ENCODE data around the gene GPRC5D. TPM values are rescaled to one million over a fixed set of nuclear protein-coding genes. Genes with fewer than 3 reads are reported as not detected.

The GPRC5D gene
- total and polyA plus RNA-seq, 8 donors = 0.18 TPM; not detected in 7

DNA sequence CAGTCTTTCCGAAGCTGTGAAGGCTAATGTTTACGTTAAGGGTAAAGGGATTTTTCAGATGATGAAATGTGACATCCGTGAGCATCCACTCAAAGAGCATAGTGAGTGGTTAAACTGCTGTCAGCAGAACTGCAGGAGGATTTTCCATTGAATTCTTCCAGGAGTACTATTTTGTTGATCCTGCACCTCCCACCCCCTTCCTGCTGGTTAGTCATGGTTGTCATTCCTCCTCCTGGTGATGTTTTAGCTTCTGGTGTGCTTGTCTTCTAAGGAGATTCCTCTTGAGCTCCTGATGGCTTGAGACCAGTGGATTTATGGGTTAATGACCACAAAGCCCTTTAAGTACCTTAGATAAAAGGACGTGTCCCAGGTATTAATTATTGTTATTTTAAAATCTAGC, 2.4 kb upstream of the GPRC5D start:
- TF ChIP-seq POLR2A (IDR thresholded peaks at IDR 0.05) = no peak
- no peak for TF ChIP-seq EP300 (IDR thresholded peaks at IDR 0.05)
- TF ChIP-seq POLR2AphosphoS5 (IDR thresholded peaks at IDR 0.05) = no peak
- TF ChIP-seq, protein P1, sequence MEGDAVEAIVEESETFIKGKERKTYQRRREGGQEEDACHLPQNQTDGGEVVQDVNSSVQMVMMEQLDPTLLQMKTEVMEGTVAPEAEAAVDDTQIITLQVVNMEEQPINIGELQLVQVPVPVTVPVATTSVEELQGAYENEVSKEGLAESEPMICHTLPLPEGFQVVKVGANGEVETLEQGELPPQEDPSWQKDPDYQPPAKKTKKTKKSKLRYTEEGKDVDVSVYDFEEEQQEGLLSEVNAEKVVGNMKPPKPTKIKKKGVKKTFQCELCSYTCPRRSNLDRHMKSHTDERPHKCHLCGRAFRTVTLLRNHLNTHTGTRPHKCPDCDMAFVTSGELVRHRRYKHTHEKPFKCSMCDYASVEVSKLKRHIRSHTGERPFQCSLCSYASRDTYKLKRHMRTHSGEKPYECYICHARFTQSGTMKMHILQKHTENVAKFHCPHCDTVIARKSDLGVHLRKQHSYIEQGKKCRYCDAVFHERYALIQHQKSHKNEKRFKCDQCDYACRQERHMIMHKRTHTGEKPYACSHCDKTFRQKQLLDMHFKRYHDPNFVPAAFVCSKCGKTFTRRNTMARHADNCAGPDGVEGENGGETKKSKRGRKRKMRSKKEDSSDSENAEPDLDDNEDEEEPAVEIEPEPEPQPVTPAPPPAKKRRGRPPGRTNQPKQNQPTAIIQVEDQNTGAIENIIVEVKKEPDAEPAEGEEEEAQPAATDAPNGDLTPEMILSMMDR (IDR thresholded peaks at IDR 0.05) = no peak
- H3K36me3 ChIP-seq = no peaks in the 10 kb centered on the region
- no peaks in the 10 kb centered on the region for H3K4me1 ChIP-seq
- H3K9me3 ChIP-seq = no peaks in the 10 kb centered on the region
- H3K27ac ChIP-seq = peak overlapping the region in 1 of 5 donors; percentile 4
- WGBS, 5 donors = 61 to 73% (median 68%) methylated on average over 4 of the region's 4 CpGs
- no peak for DNase-seq
- intact Hi-C loops (cut with DNase I; ENCODE audit: low total_unique reads) = no loop called here
- no peaks in the 10 kb centered on the region for H3K27me3 ChIP-seq
- H3K4me3 ChIP-seq = no peak overlapping the region

DNA sequence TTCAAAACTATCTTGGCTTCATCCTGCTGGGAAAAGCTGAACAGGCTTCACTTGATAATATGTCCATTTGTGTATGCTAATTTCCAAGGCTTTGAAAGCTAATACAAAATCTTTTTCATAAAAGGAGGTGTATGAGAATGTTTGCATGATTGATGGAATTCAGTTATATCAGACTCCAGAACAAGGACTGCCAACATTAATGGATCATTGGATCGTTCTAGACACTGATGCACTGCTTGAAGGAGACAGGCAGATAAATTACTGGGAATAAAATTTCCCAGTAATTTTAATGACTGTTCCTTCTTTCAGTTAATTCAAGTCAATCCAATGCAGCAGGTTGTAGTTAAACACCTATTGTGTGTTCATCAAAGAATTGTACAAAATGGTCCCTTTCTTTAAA, 466 bp downstream of the GPRC5D start:
- intact Hi-C loops (cut with DNase I; ENCODE audit: low total_unique reads) = no loop called here
- Histone ChIP-seq H3K36me3 (no peaks in the 10 kb centered on the region), H3K4me3 (no peak overlapping the region), H3K9me3 (no peaks in the 10 kb centered on the region), H3K27ac (no peak overlapping the region), H3K4me1 (no peaks in the 10 kb centered on the region), H3K27me3 (no peaks in the 10 kb centered on the region)
- no peak for DNase-seq
- TF ChIP-seq POLR2A (IDR thresholded peaks at IDR 0.05) (no peak), EP300 (IDR thresholded peaks at IDR 0.05) (no peak), POLR2AphosphoS5 (IDR thresholded peaks at IDR 0.05) (no peak)
- TF ChIP-seq, protein P1 (IDR thresholded peaks at IDR 0.05) = no peak
- WGBS, 5 donors = 85 to 100% (median 97%) methylated on average over 1 of the region's 1 CpG

DNA sequence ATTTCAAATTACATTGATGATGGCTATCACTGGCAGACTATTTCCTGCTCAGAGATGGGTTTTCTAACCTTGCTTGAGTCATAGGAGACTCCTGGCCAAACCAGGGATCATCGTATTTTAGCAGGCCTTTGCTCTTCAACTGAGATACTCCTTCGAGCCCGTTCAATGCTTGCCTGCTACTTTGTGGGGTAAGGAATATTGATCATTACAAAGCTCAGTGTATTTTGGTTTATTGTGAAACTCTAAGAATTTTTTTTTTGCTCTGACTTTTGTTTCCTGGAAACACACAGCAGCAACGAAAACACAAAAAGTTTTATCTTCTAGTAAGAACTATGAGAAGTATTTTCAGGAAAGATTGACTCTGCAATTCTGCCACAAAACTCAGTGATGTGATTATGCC, 4.1 kb downstream of the GPRC5D start:
- Histone ChIP-seq H3K27me3 (no peaks in the 10 kb centered on the region), H3K4me3 (no peak overlapping the region), H3K4me1 (no peaks in the 10 kb centered on the region), H3K9me3 (no peaks in the 10 kb centered on the region), H3K36me3 (no peaks in the 10 kb centered on the region), H3K27ac (no peak overlapping the region)
- DNase-seq = no peak
- WGBS, 5 donors = 79 to 90% (median 83%) methylated on average over 4 of the region's 4 CpGs
- TF ChIP-seq POLR2AphosphoS5 (IDR thresholded peaks at IDR 0.05) (no peak), POLR2A (IDR thresholded peaks at IDR 0.05) (no peak), EP300 (IDR thresholded peaks at IDR 0.05) (no peak)
- TF ChIP-seq, protein P1 (IDR thresholded peaks at IDR 0.05) = no peak
- intact Hi-C loops (cut with DNase I; ENCODE audit: low total_unique reads) = no loop called here

DNA sequence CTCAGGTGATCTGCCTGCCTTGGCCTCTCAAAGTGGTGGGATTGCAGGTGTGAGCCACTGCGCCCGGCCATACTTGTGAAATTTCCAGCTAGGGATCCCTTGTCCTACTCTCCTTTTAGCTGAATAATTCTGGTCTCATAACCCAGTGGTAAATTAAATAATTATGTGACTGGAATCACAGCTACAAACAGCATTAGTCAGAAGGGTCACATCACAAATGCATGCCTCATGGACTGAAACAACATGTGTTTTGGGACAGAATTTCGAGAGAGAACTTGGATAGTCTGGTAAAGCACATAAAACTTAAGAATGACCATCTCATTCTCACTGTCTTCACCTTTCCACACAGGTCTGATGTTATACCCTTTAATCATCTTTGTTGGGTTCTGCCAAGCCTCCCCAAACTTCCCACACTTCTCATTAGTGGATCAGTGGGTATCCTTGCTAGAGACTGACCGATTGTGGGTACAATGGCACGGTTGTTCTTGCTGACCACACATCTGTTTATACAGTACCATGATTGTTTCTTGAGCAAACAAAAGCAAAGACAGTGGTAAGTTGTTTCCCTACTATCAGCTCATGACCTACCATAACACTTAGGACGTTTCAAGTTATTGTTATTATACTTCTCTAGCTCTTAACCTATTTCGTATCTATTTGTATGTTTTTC, 5.1 kb downstream of the GPRC5D start:
- H3K9me3 ChIP-seq = no peaks in the 10 kb centered on the region
- intact Hi-C loops (cut with DNase I; ENCODE audit: low total_unique reads) = no loop called here
- DNase-seq = no peak
- no peaks in the 10 kb centered on the region for H3K36me3 ChIP-seq
- H3K27ac ChIP-seq = no peak overlapping the region
- no peak overlapping the region for H3K4me3 ChIP-seq
- H3K27me3 ChIP-seq = no peaks in the 10 kb centered on the region
- 58 to 74% (median 69%) methylated on average over 7 of the region's 7 CpGs for WGBS, 5 donors
- TF ChIP-seq, protein P1 (IDR thresholded peaks at IDR 0.05) = no peak
- TF ChIP-seq POLR2AphosphoS5 (IDR thresholded peaks at IDR 0.05) (no peak), POLR2A (IDR thresholded peaks at IDR 0.05) (no peak), EP300 (IDR thresholded peaks at IDR 0.05) (no peak)
- no peaks in the 10 kb centered on the region for H3K4me1 ChIP-seq
